ENCODE results near the gene RAB1B.
A peak's percentile ranks its signal among the peaks of the same experiment; 100 is the strongest.

RAB1B gene

DNA sequence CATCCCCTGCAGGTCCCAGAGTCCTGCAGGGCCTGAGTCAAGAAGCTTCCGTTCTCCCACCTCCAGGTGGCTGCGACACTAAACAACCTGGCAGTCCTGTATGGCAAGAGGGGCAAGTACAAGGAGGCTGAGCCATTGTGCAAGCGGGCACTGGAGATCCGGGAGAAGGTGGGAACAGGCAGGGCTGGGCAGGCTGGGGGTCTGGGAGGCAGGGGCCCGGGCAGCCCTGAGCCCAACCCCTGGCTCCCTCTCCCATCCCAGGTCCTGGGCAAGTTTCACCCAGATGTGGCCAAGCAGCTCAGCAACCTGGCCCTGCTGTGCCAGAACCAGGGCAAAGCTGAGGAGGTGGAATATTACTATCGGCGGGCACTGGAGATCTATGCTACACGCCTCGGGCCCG, 4.7 kb upstream of the RAB1B start:
- H3K9ac ChIP-seq (ENCODE audit: low read length), result no peak overlapping the region
- no peaks in the 10 kb centered on the region for H4K20me1 ChIP-seq (ENCODE audit: insufficient read depth, low read length)
- H3K4me1 ChIP-seq (ENCODE audit: insufficient read depth, low read length, severe bottlenecking), result peaks cover 14% of the 10 kb centered on the region
- no peaks in the 10 kb centered on the region for H3K9me2 ChIP-seq (ENCODE audit: low read depth, low read length)
- no peak overlapping the region for H3K27ac ChIP-seq (ENCODE audit: low read depth, low read length, poor library complexity, severe bottlenecking)
- TF ChIP-seq, protein P1, sequence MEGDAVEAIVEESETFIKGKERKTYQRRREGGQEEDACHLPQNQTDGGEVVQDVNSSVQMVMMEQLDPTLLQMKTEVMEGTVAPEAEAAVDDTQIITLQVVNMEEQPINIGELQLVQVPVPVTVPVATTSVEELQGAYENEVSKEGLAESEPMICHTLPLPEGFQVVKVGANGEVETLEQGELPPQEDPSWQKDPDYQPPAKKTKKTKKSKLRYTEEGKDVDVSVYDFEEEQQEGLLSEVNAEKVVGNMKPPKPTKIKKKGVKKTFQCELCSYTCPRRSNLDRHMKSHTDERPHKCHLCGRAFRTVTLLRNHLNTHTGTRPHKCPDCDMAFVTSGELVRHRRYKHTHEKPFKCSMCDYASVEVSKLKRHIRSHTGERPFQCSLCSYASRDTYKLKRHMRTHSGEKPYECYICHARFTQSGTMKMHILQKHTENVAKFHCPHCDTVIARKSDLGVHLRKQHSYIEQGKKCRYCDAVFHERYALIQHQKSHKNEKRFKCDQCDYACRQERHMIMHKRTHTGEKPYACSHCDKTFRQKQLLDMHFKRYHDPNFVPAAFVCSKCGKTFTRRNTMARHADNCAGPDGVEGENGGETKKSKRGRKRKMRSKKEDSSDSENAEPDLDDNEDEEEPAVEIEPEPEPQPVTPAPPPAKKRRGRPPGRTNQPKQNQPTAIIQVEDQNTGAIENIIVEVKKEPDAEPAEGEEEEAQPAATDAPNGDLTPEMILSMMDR (IDR thresholded peaks at IDR 0.05; ENCODE audit: low read length), result no peak
- H3F3A ChIP-seq (ENCODE audit: insufficient read depth, low read length), result no peaks in the 10 kb centered on the region
- H2AFZ ChIP-seq (ENCODE audit: low read length), result no peak overlapping the region
- no peaks in the 10 kb centered on the region for H3K9me3 ChIP-seq (ENCODE audit: low read length)
- no peak overlapping the region for H3K4me3 ChIP-seq (ENCODE audit: low read depth, low read length, poor library complexity, severe bottlenecking)
- H3K4me2 ChIP-seq (ENCODE audit: low read length), result no peak overlapping the region
- H3K36me3 ChIP-seq (ENCODE audit: insufficient read depth, low read length), result peaks cover 57% of the 10 kb centered on the region
- H3K79me2 ChIP-seq (ENCODE audit: insufficient read depth, low read length), result peaks cover 1% of the 10 kb centered on the region; the same call in 1 of the 2 replicates
- H3K27me3 ChIP-seq (ENCODE audit: insufficient read depth, low read length), result no peaks in the 10 kb centered on the region

DNA sequence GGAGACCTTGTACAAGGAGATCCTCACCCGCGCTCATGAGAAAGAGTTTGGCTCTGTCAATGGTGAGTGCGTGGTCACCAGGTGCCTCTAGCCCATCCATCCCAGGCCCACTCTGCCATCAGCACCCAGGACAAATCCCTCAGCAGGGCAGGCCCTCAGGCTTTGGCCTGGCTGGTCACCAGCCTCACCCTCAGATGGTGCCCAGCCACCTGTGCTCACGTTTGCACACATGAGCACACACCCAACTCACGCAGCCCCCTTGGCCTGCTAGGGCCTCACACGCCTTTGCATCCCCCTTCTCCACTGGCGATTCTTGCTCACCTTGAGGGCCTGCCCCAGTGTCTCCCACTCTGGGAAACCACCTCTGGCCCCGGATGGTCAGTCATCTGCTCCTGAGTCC, 4.1 kb upstream of the RAB1B start:
- H4K20me1 ChIP-seq (ENCODE audit: insufficient read depth, low read length), result no peaks in the 10 kb centered on the region
- no peak for TF ChIP-seq EZH2 (IDR thresholded peaks at IDR 0.05; ENCODE audit: borderline replicate concordance, low read length)
- TF ChIP-seq, protein P1 (IDR thresholded peaks at IDR 0.05; ENCODE audit: low read length), result no peak
- no peak overlapping the region for H2AFZ ChIP-seq (ENCODE audit: low read length)
- no peaks in the 10 kb centered on the region for H3K9me2 ChIP-seq (ENCODE audit: low read depth, low read length)
- no peak overlapping the region for H3K9ac ChIP-seq (ENCODE audit: low read length)
- H3K4me1 ChIP-seq (ENCODE audit: insufficient read depth, low read length, severe bottlenecking), result peaks cover 13% of the 10 kb centered on the region
- no peak overlapping the region for H3K27ac ChIP-seq (ENCODE audit: low read depth, low read length, poor library complexity, severe bottlenecking)
- no peaks in the 10 kb centered on the region for H3F3A ChIP-seq (ENCODE audit: insufficient read depth, low read length)
- H3K36me3 ChIP-seq (ENCODE audit: insufficient read depth, low read length), result peaks cover 51% of the 10 kb centered on the region
- H3K4me3 ChIP-seq (ENCODE audit: low read depth, low read length, poor library complexity, severe bottlenecking), result no peak overlapping the region
- peaks cover 6% of the 10 kb centered on the region for H3K79me2 ChIP-seq (ENCODE audit: insufficient read depth, low read length)
- H3K4me2 ChIP-seq (ENCODE audit: low read length), result no peak overlapping the region
- no peaks in the 10 kb centered on the region for H3K9me3 ChIP-seq (ENCODE audit: low read length)
- H3K27me3 ChIP-seq (ENCODE audit: insufficient read depth, low read length), result no peaks in the 10 kb centered on the region

DNA sequence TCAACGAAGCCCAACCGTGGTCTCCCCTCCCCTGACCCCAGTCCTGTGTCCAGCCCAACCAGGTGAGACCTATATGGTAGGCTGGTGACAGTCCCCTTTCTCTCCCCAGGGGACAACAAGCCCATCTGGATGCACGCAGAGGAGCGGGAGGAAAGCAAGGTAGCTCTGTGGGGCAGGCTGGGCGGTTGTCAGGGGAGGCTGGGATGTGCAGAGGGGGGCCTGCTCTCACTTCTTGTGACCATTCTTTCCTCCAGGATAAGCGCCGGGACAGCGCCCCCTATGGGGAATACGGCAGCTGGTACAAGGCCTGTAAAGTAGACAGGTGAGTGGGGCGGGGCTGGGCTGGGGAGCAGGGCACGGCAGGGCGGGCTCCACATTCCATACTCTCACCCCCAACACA, 3.5 kb upstream of the RAB1B start:
- Histone ChIP-seq H3K36me3 (ENCODE audit: insufficient read depth, low read length) (peaks cover 46% of the 10 kb centered on the region), H3K27ac (ENCODE audit: low read depth, low read length, poor library complexity, severe bottlenecking) (no peak overlapping the region), H3K79me2 (ENCODE audit: insufficient read depth, low read length) (peaks cover 11% of the 10 kb centered on the region)

More for the DNA sequence above, 3.5 kb upstream of the RAB1B start:
- Histone ChIP-seq H3K9me2 (ENCODE audit: low read depth, low read length) (no peaks in the 10 kb centered on the region), H3K9ac (ENCODE audit: low read length) (no peak overlapping the region), H4K20me1 (ENCODE audit: insufficient read depth, low read length) (no peaks in the 10 kb centered on the region), H3K4me2 (ENCODE audit: low read length) (no peak overlapping the region), H3K4me3 (ENCODE audit: low read depth, low read length, poor library complexity, severe bottlenecking) (no peak overlapping the region), H3K27me3 (ENCODE audit: insufficient read depth, low read length) (no peaks in the 10 kb centered on the region), H3K9me3 (ENCODE audit: low read length) (no peaks in the 10 kb centered on the region), H3F3A (ENCODE audit: insufficient read depth, low read length) (no peaks in the 10 kb centered on the region), H3K4me1 (ENCODE audit: insufficient read depth, low read length, severe bottlenecking) (peaks cover 18% of the 10 kb centered on the region), H2AFZ (ENCODE audit: low read length) (no peak overlapping the region)
- TF ChIP-seq, protein P1 (IDR thresholded peaks at IDR 0.05; ENCODE audit: low read length), result peak; percentile 67
- no peak for TF ChIP-seq EZH2 (IDR thresholded peaks at IDR 0.05; ENCODE audit: borderline replicate concordance, low read length)
